ENCODE measurements around the gene HOXD3. TPM values are rescaled to one million over a fixed set of nuclear protein-coding genes. Genes with fewer than 3 reads are reported as not detected.

Gene HOXD3
- total and polyA plus RNA-seq, 2 of the 8 experiments (the other 6 are each of a cell fraction or from before 2014, with no cell fraction given), result not detected

- no peak for TF ChIP-seq KDM1A (IDR thresholded peaks at IDR 0.05; ENCODE audit: borderline replicate concordance, low read length)
Observed at GRCh38 chr2:176147210-176147799, 9.8 kb upstream of the HOXD3 start (continued).
